ENCODE data around the gene DBR1.

DNA sequence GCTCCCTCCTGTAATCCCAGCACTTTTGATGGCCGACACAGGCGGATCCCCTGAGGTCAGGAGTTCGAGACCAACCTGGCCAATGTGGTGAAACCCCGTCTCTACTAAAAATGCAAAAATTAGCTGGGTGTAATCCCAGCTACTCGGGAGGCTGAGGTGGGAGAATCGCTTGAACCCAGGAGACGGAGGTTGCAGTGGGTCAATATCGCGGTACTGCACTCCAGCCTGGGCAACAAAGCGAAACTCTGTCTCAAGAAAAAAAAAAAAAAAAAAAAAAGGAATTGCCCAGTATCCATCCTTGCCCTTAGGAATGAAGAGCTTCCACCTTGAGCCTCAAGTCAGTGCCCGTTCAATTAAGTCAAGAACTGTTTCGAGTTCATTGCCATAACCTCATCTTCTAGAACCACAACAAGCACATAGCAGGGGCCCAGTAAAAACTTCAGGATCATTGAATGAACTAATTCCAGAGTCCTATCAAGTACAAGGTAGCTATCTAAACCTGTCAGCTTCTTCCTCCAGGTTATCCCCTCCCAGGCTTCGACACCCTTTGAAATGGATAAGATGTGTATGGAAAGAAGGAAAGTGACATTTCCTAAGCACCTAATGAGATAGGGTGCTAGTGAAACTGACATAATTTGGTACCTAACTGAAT is 826 bp downstream of the DBR1 start:
- TF ChIP-seq, protein P1, sequence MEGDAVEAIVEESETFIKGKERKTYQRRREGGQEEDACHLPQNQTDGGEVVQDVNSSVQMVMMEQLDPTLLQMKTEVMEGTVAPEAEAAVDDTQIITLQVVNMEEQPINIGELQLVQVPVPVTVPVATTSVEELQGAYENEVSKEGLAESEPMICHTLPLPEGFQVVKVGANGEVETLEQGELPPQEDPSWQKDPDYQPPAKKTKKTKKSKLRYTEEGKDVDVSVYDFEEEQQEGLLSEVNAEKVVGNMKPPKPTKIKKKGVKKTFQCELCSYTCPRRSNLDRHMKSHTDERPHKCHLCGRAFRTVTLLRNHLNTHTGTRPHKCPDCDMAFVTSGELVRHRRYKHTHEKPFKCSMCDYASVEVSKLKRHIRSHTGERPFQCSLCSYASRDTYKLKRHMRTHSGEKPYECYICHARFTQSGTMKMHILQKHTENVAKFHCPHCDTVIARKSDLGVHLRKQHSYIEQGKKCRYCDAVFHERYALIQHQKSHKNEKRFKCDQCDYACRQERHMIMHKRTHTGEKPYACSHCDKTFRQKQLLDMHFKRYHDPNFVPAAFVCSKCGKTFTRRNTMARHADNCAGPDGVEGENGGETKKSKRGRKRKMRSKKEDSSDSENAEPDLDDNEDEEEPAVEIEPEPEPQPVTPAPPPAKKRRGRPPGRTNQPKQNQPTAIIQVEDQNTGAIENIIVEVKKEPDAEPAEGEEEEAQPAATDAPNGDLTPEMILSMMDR (IDR thresholded peaks at IDR 0.05), result no peak
- no peak for TF ChIP-seq POLR2A (IDR thresholded peaks at IDR 0.05)
- TF ChIP-seq POLR2AphosphoS5 (IDR thresholded peaks at IDR 0.05), result no peak
